ENCODE measurements around the gene KIZ.
"Not testable (repeated sequence)": the region's sequence is repeated elsewhere in the genome, so short reads cannot be mapped to it uniquely, and the experiment has no call there.

The KIZ gene

GRCh38 chr20:21137078-21137477, 11.2 kb downstream of the KIZ start:
- no peak for DNase-seq (ENCODE audit: low read depth, low spot score)

GRCh38 chr20:21139881-21140566, 14.1 kb downstream of the KIZ start:
- DNase-seq (ENCODE audit: low read depth, low spot score), result no peak

- no peak for DNase-seq (ENCODE audit: low read depth, low spot score)
Measured at GRCh38 chr20:21141825-21142224, 15.9 kb downstream of the KIZ start.

GRCh38 chr20:21143194-21143890, 17.5 kb downstream of the KIZ start:
- DNase-seq (ENCODE audit: low read depth, low spot score), result no peak

- DNase-seq (ENCODE audit: low read depth, low spot score), result no peak
Measured at GRCh38 chr20:21145424-21145823, 19.5 kb downstream of the KIZ start.

- DNase-seq (ENCODE audit: low read depth, low spot score), result no peak
Measured at GRCh38 chr20:21146215-21146614, 20.3 kb downstream of the KIZ start.

GRCh38 chr20:21147593-21147992, 21.7 kb downstream of the KIZ start:
- DNase-seq (ENCODE audit: low read depth, low spot score), result no peak

GRCh38 chr20:21149344-21149743, 23.5 kb downstream of the KIZ start:
- DNase-seq (ENCODE audit: low read depth, low spot score), result no peak

- DNase-seq (ENCODE audit: low read depth, low spot score), result no peak
Measured at GRCh38 chr20:21151791-21152190, 25.9 kb downstream of the KIZ start.

GRCh38 chr20:21154692-21155091, 28.8 kb downstream of the KIZ start:
- no peak for DNase-seq (ENCODE audit: low read depth, low spot score)

- no peak for DNase-seq (ENCODE audit: low read depth, low spot score)
Measured at GRCh38 chr20:21155268-21155667, 29.4 kb downstream of the KIZ start.

GRCh38 chr20:21156266-21156665, 30.4 kb downstream of the KIZ start:
- no peak for DNase-seq (ENCODE audit: low read depth, low spot score)

- no peak for DNase-seq (ENCODE audit: low read depth, low spot score)
Measured at GRCh38 chr20:21157006-21157405, 31.1 kb downstream of the KIZ start.

GRCh38 chr20:21159658-21160380, 33.9 kb downstream of the KIZ start:
- no peak for DNase-seq (ENCODE audit: low read depth, low spot score)

- DNase-seq (ENCODE audit: low read depth, low spot score), result no peak
Measured at GRCh38 chr20:21161926-21162325, 36.0 kb downstream of the KIZ start.

GRCh38 chr20:21162631-21163030, 36.7 kb downstream of the KIZ start:
- no peak for DNase-seq (ENCODE audit: low read depth, low spot score)

- DNase-seq (ENCODE audit: low read depth, low spot score), result no peak
Measured at GRCh38 chr20:21166801-21167200, 40.9 kb downstream of the KIZ start.

GRCh38 chr20:21167261-21167660, 41.4 kb downstream of the KIZ start:
- no peak for DNase-seq (ENCODE audit: low read depth, low spot score)

- DNase-seq (ENCODE audit: low read depth, low spot score), result not testable (repeated sequence)
Measured at GRCh38 chr20:21168061-21168460, 42.2 kb downstream of the KIZ start.

- no peak for DNase-seq (ENCODE audit: low read depth, low spot score)
Measured at GRCh38 chr20:21172626-21173025, 46.7 kb downstream of the KIZ start.

GRCh38 chr20:21173485-21173884, 47.6 kb downstream of the KIZ start:
- no peak for DNase-seq (ENCODE audit: low read depth, low spot score)

GRCh38 chr20:21174516-21175239, 48.8 kb downstream of the KIZ start:
- DNase-seq (ENCODE audit: low read depth, low spot score), result no peak

All from smooth muscle cell of the brain vasculature (primary cell).